HCT116 (cell line): ENCODE results near the gene ICA1.

Experiments
- ELF1 ChIP-seq: IDR thresholded peaks from 2 replicates; pipeline ENCODE4 v1.6.1; 2012; ENCODE audit warnings: low read depth, borderline replicate concordance
- EZH2 ChIP-seq: fragments of 200-600 bp; sonication (generic); IDR thresholded peaks from 2 replicates; pipeline ENCODE4 v1.6.1; 2017; ENCODE audit warnings: antibody characterized with exemption, mixed run types
- FOSL1 ChIP-seq: IDR thresholded peaks from 2 replicates; pipeline ENCODE4 v1.6.1; 2012; ENCODE audit warnings: low read depth
- SRF ChIP-seq: IDR thresholded peaks from 2 replicates; pipeline ENCODE4 v1.6.1; 2012; ENCODE audit warnings: low read depth
- YY1 ChIP-seq: IDR thresholded peaks from 2 replicates; pipeline ENCODE4 v1.6.1; 2011; ENCODE audit warnings: low read length, low read depth, moderate library complexity, mild to moderate bottlenecking; ENCODE audit not compliant: insufficient replicate concordance; ENCODE audit errors: extremely low read depth
- TF ChIP-seq, protein P1 (sequence below), 3 experiments: fragments of 200-600 bp in 1 of 3; sonication (generic) in 1 of 3; IDR thresholded peaks in 2 of 3; conservative IDR thresholded peaks in 1 of 3; 2 replicates each; pipeline ENCODE4 v1.5.1; 2012 to 2017; ENCODE audit warnings: low read depth in 2 of 3, low read length in 2 of 3, antibody characterized with exemption in 1 of 3, borderline replicate concordance in 1 of 3, control low read depth in 1 of 3, mild to moderate bottlenecking in 1 of 3, mixed read lengths in 1 of 3, mixed run types in 1 of 3, moderate library complexity in 1 of 3; ENCODE audit not compliant: insufficient read depth in 1 of 3
- TF ChIP-seq, protein P2 (sequence below): IDR thresholded peaks from 2 replicates; pipeline ENCODE4 v1.6.1; 2011; ENCODE audit warnings: mild to moderate bottlenecking, low read length, moderate library complexity; ENCODE audit not compliant: insufficient replicate concordance; ENCODE audit errors: extremely low read depth

DNA sequence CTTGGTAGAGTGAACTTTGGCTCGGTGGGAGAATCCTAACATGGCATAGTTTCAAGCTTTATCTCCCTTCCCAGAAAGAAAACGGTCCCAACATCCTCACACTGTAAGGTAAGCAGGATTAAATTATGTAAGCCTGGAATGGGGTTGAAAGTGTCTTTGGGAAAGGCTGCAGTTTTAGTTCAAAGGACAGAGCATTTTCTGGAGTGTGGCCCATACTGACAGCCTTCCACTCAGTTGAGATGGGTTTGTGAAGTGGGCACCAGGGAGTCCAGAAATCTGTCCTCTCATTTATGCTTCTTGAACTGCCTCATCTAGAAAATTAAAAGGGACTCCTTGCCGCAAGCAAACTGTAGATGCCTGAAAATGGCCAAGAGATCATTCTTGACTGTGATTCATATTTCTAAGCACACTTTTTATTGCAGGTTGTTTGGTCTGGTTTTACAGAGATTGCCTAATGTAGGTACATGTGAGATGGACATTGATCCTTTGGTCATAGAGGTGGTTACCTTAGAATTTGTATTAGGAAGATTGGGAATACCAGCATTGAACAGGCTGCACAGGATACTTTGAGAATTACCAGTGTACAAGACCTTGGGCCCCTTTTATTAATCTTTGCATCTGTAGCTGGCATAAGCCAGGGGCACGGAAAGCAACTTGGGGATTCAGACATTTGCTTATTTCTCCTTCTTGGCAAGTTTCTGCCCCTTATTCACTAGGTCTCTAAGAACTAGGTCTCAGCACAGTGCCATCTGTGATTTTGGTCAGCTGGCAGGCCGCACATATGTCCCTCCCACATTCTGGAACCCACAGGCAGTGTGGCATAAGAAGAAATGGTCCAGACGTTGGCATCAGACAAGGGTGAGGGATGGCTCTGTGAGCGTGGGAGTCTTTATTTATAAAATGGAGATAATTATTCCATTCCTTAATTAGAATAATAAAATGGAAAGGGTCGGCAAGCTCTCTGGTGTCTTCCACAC, 167.5 kb downstream of the ICA1 start:
- TF ChIP-seq ELF1 (no peak), EZH2 (no peak), YY1 (no peak), FOSL1 (no peak), SRF (no peak)
- TF ChIP-seq, protein P1, sequence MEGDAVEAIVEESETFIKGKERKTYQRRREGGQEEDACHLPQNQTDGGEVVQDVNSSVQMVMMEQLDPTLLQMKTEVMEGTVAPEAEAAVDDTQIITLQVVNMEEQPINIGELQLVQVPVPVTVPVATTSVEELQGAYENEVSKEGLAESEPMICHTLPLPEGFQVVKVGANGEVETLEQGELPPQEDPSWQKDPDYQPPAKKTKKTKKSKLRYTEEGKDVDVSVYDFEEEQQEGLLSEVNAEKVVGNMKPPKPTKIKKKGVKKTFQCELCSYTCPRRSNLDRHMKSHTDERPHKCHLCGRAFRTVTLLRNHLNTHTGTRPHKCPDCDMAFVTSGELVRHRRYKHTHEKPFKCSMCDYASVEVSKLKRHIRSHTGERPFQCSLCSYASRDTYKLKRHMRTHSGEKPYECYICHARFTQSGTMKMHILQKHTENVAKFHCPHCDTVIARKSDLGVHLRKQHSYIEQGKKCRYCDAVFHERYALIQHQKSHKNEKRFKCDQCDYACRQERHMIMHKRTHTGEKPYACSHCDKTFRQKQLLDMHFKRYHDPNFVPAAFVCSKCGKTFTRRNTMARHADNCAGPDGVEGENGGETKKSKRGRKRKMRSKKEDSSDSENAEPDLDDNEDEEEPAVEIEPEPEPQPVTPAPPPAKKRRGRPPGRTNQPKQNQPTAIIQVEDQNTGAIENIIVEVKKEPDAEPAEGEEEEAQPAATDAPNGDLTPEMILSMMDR (IDR thresholded peaks at IDR 0.05 in 2 of 3, conservative IDR thresholded peaks at IDR 0.05 in 1 of 3; ENCODE audit: borderline replicate concordance in 1 of 3, insufficient read depth in 1 of 3, low read depth in 2 of 3, low read length in 2 of 3), result no peak
- TF ChIP-seq, protein P2, sequence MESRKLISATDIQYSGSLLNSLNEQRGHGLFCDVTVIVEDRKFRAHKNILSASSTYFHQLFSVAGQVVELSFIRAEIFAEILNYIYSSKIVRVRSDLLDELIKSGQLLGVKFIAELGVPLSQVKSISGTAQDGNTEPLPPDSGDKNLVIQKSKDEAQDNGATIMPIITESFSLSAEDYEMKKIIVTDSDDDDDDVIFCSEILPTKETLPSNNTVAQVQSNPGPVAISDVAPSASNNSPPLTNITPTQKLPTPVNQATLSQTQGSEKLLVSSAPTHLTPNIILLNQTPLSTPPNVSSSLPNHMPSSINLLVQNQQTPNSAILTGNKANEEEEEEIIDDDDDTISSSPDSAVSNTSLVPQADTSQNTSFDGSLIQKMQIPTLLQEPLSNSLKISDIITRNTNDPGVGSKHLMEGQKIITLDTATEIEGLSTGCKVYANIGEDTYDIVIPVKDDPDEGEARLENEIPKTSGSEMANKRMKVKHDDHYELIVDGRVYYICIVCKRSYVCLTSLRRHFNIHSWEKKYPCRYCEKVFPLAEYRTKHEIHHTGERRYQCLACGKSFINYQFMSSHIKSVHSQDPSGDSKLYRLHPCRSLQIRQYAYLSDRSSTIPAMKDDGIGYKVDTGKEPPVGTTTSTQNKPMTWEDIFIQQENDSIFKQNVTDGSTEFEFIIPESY, result no peak
